Urothelium cell line (cell line): Measurements from ENCODE around the gene CXCL1.

Experiments
- DNase-seq: peaks from one replicate; pipeline ENCODE4 v3.0.0; 2011; ENCODE audit warnings: low spot score, mixed read lengths
- FAIRE-seq: peaks from 2 replicates; lab custom pipeline; 2011; peaks lifted over from hg19 to GRCh38; lab: Jason Lieb, UNC

The CXCL1 gene

DNA sequence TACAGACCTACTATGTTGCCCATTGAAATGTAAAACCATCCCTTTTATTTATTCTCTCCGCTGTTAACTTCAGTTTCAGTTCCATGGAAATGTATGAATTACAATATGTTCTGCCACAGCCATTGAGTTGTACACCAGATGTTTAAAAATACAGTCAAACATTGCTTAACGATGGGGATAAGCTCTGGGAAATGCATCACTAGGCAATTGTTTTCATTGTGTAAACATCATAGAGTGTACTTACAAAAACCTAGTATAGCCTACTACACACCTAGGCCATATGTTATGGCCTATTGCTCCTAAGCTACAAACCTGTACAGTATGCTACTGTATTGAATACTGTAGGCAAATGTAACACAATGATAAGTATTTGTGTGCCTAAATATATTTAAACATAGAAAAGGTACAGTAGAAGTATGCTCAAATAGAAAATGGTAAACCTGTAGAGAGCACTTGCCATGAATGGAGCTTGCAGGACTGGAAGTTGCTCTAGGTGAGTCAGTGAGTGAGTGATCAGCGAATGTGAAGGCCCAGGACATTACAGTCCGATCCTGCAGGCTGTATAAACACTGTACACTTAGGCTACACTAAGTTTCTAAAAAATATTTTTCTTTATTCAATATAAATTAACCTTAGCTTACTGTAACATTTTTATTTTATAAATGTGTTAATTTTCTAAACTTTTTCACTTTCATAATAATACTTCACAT, 18.8 kb upstream of the CXCL1 start:
- FAIRE-seq (peak; percentile 42), DNase-seq (no peak)

DNA sequence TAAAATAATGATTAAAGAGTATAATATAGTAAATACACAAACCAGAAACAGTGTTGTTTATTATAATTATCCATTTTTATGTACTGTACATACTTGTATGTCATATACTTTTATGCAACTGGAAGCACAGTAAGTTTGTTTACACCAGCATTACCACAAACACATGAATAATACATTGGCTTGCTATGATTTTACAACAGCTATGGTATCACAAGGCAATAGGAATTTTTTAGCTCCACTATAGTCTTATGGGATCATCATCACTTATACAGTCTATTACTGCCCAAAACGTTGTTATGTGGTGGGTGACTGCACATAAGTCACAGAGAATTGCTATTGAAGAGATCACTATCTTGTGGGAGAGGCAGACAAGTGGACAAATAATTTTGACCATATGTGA, 17.9 kb upstream of the CXCL1 start:
- FAIRE-seq: no peak
- no peak for DNase-seq

DNA sequence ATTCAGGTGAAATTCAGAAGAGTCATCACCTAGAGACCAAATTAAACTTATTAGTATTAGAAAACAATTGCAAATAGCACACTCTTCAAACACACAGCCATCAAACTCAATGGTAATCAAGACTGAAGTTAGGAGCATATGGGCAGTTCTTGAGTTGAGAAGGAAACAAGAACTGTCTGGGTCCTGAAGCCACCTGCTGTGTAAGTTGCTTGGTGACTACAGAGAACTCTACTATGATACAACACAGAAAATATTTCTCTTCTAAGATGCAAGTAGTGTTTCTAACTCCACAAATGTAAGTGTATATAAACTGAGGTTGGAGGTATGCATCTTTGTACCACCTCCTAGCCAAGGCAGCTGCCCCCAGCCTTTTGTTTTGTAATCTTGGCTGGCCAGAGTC, 16.4 kb upstream of the CXCL1 start:
- FAIRE-seq: no peak
- no peak for DNase-seq

DNA sequence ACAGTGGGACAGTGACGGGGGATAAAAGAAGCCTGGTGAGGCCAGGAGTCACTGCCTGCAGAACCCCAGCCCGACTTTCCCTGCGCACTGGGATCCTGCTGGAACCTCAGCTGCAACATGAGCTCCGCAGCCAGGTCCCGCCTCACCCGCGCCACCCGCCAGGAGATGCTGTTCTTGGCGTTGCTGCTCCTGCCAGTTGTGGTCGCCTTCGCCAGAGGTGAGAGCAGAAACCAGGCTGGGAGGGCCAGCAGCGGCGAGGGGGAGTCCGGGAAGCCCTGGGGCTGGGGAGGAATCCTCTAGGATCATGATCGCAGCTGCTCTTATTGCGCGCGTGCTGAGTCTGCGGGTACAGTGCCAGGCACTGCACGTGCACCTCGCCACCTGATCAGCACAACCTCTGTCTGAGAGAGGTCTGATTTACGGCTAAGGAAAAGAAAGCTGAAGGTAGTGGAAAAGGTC, 15.9 kb upstream of the CXCL1 start, which contains the start of gene PF4V1:
PF4V1 (plus strand) TSS at position 51 of the 459 bp plus-strand sequence; CDS start at position 118, 67 bp downstream.
- FAIRE-seq: no peak
- DNase-seq: no peak

DNA sequence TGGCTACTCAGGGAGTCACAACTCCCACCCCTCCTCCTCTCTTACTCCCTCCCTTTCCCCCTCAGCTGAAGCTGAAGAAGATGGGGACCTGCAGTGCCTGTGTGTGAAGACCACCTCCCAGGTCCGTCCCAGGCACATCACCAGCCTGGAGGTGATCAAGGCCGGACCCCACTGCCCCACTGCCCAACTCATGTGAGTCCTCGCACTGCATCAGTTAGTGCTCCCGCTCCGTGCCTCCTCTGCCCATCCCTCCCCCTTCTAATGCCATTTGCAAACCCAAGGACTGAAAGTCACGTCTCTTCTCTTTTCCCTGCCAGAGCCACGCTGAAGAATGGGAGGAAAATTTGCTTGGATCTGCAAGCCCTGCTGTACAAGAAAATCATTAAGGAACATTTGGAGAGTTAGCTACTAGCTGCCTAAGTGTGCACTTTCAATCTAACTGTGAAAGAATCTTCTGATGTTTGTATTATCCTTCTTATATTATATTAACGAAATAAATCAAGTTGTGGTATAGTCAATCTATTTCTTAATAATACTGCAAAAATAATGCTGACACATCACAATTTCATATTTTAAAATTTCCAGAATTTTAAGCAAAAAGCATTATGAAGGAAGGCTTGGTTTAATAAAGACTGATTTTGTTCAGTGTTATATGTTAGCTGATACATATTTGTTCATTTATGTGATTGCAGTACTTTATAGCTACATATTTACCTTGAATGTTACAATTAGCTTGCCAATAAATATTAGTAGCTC, 15.3 kb upstream of the CXCL1 start:
- FAIRE-seq: no peak
- no peak for DNase-seq

DNA sequence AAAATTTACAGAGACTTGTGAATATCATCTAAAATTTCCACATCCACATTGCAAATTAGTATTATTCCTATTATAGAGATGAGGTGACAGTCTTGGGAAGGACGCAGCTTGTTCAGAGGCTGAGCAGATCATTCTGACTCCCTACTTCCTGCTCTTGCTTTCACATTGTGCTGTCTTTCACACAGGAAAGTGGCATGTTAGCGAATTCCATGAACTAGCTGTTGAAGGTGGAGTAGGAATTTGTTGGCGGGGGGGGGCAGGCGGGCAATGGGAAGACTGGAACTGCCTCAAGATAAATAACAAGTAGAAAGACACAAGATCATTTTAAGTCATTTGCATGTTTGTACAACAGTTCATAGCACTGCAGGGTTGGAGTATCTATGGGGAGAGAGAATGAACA, 13.8 kb upstream of the CXCL1 start:
- no peak for DNase-seq
- no peak for FAIRE-seq

DNA sequence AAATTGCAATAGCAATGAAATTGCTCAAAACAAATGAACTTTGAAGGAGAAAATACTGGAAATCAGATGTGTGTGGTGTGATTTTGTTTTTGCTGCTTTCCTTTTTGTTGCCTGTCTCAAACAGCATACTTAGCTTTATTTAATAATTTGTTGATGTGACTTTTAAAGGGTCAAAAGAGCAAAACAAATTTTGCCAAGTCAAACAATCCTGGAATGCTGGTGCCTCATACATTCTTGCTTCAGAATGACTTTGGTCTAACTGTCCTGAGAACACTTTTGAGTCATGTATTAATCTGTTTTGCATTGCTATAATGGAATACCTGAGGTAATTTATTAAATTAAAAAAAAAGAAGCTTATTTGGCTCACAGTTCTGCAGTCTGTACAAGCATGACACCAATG, 12.7 kb upstream of the CXCL1 start:
- no peak for FAIRE-seq
- DNase-seq: no peak

DNA sequence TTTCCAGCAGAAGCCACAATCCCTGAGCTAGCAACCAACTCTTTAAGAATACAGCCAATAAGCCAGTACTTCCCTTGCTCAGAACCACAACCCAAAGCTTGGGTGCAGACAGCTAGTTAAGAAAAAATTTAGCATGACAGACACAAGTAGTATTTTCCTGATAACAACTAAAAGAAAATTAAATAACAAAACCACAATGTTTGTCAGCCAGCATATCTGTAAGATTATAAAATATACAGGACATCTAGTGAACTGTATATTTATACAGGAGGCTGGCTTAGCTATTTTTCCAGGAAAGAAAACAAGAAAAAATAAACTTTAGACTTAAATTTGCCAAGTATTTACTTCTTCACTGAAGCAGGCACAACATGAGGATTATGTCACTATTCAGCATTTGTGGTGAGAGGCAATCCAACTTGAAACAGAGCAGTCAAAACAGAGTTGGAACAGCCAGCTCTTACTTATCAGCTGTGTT, 9.5 kb upstream of the CXCL1 start:
- FAIRE-seq: no peak
- no peak for DNase-seq

DNA sequence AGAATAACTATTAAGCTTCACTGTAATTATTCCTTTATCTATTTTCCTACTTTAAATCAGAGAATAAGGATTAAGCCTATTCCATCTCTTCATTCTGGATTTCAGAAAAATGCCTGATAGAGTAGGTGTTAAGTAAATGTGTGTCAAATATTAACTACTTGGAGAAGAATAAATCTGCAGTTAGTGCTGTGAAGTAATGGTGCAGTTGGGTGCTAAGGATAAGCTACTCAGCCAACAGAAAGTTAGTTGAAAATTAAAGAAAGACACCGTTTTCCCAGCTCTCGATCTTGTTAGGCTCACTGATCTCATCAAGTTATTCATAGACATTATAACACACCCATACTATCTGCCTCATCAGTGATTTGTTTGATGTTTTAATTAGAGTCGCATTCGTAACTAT, 9.0 kb upstream of the CXCL1 start:
- DNase-seq (no peak), FAIRE-seq (no peak)

DNA sequence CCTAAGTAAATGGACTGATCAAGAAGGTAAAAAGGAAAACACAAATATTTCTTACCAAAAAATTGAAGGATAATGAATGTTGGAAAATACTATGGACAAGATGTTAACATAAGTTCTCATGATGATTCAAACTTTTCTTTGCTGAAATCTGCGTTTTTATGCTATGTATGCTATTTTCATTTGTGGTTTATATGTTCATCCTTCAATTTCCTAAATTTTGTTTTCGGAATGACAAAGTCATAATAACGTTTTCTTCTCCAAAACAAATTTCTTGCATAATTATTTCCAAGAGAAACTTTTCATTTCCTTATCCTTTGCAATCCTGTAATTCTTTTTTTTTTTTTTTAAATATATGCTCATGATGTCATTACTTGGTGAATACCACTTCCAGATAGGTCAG, 8.3 kb upstream of the CXCL1 start:
- DNase-seq (no peak), FAIRE-seq (no peak)

DNA sequence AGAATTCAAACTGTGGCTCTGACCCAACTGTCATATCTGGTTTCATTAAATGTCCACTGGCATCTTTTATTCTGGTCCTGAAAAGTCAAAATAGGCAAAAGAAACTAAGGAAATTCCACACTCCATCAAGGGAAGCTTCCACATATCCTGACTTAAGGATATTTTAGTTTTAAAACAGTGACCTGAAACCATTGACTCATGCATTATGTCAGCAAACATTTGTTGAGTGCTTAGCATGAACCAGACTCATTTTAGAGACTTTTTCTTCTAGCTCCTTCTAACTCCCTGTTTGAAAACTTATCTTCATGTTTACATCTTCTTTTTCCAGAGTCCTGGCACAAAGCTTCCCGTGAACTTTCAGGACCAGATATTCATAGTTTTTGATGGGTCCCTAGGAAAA, 6.9 kb upstream of the CXCL1 start:
- DNase-seq: no peak
- FAIRE-seq: no peak

DNA sequence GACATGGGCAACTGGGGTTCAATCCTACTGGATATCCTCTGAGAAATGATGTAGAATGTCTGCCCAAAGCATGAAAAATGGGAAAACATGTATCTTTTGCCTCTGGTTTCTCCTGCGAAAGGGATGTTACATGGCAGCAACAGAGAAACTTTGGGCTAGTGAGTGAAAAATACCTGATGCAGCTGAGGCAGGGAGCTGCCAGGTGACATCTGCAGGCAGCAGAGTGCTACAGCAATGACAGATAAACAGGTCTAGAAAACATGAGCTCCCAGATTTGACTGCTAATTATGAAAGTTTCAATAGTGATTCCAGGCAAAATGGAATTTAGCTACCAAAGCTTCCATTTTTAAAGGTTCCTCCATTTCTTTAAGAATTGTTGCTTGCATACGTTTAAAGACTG, 4.8 kb upstream of the CXCL1 start:
- FAIRE-seq: no peak
- peak; percentile 39 for DNase-seq

DNA sequence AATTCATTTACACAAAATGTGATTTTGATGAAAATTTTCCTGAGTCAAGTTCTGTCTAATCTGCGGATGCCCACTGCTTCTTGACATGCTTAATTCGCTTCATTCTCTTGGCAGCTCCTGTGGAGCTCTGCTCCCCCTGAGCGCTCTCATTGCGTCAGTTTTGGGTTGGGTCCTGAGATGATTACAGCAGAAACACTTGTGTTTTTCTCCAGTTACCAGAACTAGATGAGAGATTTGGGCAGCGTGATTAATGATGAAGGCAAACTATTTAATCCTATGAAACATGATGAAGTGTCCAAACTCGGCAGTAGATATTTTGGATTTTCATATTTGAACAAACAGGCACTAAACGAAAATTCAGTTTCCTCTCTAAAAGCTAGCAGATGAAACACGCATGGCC, 4.2 kb upstream of the CXCL1 start:
- FAIRE-seq (no peak), DNase-seq (no peak)

DNA sequence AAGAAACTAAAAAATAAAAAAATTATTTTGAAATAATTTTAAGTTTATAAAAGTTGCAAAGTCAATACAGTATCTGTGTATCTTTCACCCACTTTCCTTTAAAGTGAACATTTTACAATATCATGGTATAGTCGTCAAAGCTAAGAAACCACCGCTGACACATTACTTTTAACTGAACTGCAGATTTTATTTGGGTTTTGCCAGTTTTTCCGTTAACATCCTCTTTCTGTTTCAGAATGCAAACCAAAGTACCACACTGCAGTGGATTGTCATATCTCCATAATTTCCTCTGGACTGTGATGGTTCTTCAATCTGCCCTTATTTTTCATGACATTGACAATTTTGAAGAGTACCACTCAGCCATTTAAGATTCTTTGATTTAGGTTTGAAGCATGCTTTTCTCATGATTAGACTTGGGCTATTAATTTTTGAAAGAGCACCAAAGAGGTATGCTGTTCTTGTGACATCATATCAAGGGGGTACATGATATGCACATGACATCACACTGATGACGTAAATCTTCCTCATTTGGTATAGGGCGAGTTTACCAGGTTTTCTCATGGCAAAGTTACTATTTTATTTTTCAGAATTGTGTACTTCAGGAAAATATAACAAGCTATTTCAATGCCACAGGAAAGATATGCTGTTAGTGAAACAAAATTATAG, 3.6 kb upstream of the CXCL1 start:
- no peak for DNase-seq
- no peak for FAIRE-seq

DNA sequence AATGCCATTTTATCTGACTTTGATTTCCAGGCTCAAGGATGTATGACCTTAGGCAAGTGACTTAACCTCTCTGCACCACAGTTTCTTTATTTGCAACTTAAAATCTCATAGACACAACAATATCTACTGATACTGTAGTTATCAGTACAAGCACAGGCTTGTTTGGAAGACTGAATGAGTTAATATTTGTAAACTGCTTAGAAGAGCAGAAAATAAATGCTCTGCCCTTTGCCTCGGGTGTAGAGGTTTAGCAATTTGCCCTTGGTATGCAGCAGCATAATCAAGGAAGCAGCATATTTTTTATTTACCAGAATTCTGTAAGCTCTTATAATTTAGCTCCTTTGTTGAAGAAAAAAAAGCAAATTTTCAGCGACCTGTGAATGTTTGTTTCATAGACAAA, 2.9 kb upstream of the CXCL1 start:
- DNase-seq: no peak
- no peak for FAIRE-seq

DNA sequence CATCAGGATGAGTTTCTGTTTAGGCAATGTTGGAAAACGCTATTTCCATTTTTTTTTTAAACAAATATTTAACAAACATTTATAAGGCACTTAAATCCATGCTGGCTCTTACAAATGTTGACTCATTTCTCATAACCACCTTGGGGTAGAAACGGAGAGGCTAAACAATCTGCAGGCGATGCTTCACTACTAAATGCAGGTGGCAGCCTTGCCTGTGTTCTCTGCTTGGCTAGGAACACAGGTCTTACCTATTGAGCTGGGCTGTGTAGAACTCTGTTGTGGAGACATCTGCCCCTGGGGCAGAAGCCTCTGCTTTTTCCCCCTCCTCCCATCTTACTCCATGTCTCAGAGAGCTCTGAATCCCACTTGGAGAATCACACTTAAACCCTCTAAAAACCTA, 1.4 kb upstream of the CXCL1 start:
- FAIRE-seq (no peak), DNase-seq (no peak)

DNA sequence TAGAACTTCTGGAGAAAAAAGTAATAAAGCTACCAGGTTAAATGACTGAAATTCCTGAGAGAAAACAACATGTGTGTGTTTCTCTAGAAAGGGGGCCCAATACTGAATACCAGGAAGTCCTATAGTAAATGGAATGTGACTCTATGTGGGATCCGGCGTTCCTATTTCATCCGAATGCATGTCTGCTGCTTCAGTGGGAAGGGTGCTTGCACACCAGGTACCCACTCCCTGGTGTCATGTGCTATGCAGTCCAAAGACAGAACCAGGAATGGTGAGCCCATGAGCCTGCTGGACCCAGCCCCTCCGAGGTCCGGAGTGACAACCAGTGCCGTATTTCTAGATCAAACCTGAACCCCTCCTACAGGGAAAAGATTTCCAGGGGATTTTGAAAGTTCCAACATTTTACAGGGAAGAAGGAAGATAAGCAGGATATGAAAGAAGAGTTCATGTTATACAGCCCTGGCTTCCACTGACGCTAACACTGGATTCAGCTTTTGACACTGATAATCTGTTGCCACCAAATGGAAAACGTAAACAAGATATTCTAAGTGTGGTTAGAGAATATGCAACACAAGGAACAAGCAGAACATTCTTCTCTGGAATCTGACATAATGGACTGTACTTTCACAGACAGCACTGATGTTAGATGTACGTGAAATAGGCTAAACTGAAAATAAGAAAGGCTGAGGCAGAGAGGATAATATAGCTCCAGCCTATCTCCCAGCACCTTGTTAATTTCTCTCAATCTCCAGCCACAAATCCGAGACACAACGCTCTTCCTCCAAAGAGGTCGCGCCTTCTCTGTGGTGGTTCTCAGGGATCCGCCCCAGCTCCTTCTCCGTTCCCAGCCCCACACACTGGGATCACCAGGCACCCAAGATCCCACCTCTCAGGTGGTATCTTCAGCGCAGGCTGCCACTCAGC, 725 bp upstream of the CXCL1 start:
- FAIRE-seq (no peak), DNase-seq (no peak)

DNA sequence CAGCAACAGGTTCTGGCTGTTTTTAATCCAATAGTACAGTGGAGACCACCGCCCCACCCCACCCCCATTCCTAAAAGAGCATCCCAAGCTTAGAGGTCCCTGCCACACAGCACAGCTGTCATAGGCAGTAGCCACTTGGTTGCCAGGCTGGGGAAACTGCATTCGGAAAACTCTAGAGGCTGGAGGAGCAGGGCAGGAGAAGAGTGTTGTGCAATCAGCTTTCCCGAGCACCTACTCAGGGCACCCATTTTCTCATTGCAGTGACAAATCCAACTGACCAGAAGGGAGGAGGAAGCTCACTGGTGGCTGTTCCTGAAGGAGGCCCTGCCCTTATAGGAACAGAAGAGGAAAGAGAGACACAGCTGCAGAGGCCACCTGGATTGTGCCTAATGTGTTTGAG, 1.1 kb downstream of the CXCL1 start:
- FAIRE-seq (no peak), DNase-seq (no peak)

DNA sequence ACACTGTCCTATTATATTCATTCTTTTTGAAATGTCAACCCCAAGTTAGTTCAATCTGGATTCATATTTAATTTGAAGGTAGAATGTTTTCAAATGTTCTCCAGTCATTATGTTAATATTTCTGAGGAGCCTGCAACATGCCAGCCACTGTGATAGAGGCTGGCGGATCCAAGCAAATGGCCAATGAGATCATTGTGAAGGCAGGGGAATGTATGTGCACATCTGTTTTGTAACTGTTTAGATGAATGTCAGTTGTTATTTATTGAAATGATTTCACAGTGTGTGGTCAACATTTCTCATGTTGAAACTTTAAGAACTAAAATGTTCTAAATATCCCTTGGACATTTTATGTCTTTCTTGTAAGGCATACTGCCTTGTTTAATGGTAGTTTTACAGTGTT, 1.6 kb downstream of the CXCL1 start:
- DNase-seq: no peak
- FAIRE-seq: peak; percentile 73

DNA sequence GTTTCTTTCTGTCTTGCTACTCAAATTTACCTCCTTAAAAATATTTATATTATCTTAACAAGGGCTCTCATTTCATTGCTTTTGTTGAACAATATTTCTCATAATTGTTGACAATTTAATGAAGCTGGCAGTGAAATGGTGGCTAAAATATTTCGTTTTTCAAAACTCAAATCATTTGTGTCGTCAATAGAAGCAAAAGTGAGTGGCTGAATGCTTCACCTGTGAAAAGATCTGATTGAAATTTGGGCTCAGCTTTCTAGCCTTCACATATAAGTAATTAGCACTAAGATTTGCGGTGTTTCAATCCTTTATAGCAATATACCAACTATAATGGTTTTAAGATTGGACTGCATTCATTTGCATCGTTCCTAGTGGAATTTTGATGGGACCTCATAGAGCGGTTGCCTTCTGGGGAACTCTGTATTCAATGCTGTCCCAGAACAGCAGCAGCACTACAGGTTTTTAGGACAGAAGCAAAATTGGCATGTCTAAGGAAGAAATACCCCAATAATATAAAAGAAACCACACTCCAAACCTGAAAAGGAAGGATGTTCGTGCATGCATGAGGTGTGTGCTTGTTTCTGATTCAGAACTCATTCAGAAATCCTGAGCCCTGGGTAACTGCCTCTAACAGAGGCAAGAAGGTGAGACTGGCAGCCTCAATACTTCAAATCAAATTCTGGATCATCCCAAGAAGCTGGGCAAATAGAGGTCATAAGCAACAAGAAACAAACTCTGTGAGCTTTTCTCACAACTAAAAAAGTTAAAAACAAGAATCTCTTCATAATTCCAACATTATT, 2.5 kb downstream of the CXCL1 start:
- DNase-seq: no peak
- no peak for FAIRE-seq
